HL-60 (cell line): ENCODE results near the gene GDF7.

ENCODE experiments used
- DNase-seq, 2 experiments: peaks; one replicate each; pipeline ENCODE4 v3.0.0-alpha.2; 2010 to 2020; ENCODE audit warnings: low read depth in 1 of 2, low spot score in 1 of 2
- H3K27ac ChIP-seq: fragments of 250-450 bp; sonication (Bioruptor Pico); replicated peaks from 2 replicates; pipeline ENCODE4 v1.5.1; 2020; ENCODE audit warnings: mild to moderate bottlenecking, moderate library complexity
- H3K27me3 ChIP-seq: fragments of 250-450 bp; sonication (Bioruptor Pico); 2 replicates; pipeline ENCODE4 v1.5.1; 2021; ENCODE audit warnings: mild to moderate bottlenecking, moderate library complexity; ENCODE audit not compliant: insufficient read depth, poor library complexity, severe bottlenecking
- H3K4me3 ChIP-seq: replicated peaks from 2 replicates; pipeline ENCODE4 v1.5.1; 2011; ENCODE audit warnings: mild to moderate bottlenecking, control low read depth, low read length; ENCODE audit not compliant: insufficient read depth
- GABPA ChIP-seq: IDR thresholded peaks from 2 replicates; pipeline ENCODE4 v1.6.1; 2012; ENCODE audit warnings: low read depth
- POLR2AphosphoS5 ChIP-seq: IDR thresholded peaks from 2 replicates; pipeline ENCODE4 v1.6.1; 2012; ENCODE audit warnings: low read depth
- SPI1 ChIP-seq: IDR thresholded peaks from 2 replicates; pipeline ENCODE4 v1.6.1; 2012; ENCODE audit warnings: low read depth, mild to moderate bottlenecking, borderline replicate concordance
- TF ChIP-seq, protein P1 (sequence below): IDR thresholded peaks from 2 replicates; pipeline ENCODE4 v1.6.1; 2012; ENCODE audit warnings: low read depth; ENCODE audit not compliant: insufficient replicate concordance
- TF ChIP-seq, protein P2 (sequence below): IDR thresholded peaks from one replicate; pipeline ENCODE4 v1.5.1; 2011; ENCODE audit warnings: low read length, control low read depth, inconsistent platforms; ENCODE audit not compliant: insufficient read depth

GDF7 gene

DNA sequence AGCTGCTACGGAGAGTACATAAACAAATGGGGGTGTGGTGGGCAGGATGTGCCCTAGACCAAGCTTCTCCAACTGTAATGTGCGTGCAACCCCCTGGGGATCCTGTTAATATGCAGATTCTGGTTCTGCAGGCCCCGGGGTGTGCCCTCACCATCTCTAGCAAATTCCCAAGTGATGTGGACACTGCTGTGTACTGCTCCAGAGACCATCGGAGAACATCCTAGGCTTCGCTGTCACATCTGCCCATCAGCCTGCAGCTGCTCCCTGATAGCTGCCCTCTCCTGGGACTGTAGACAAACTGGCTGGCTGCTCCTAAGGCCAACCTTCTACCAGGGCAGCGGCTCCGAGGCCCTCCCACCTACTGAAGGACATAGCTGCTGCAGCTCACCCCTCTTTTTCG, 19.2 kb upstream of the GDF7 start:
- Histone ChIP-seq H3K27me3 (no peaks in the 10 kb centered on the region), H3K4me3 (no peak overlapping the region), H3K27ac (no peak overlapping the region)
- DNase-seq, result no peak
- TF ChIP-seq GABPA (no peak), POLR2AphosphoS5 (no peak), SPI1 (no peak)
- TF ChIP-seq, protein P1, sequence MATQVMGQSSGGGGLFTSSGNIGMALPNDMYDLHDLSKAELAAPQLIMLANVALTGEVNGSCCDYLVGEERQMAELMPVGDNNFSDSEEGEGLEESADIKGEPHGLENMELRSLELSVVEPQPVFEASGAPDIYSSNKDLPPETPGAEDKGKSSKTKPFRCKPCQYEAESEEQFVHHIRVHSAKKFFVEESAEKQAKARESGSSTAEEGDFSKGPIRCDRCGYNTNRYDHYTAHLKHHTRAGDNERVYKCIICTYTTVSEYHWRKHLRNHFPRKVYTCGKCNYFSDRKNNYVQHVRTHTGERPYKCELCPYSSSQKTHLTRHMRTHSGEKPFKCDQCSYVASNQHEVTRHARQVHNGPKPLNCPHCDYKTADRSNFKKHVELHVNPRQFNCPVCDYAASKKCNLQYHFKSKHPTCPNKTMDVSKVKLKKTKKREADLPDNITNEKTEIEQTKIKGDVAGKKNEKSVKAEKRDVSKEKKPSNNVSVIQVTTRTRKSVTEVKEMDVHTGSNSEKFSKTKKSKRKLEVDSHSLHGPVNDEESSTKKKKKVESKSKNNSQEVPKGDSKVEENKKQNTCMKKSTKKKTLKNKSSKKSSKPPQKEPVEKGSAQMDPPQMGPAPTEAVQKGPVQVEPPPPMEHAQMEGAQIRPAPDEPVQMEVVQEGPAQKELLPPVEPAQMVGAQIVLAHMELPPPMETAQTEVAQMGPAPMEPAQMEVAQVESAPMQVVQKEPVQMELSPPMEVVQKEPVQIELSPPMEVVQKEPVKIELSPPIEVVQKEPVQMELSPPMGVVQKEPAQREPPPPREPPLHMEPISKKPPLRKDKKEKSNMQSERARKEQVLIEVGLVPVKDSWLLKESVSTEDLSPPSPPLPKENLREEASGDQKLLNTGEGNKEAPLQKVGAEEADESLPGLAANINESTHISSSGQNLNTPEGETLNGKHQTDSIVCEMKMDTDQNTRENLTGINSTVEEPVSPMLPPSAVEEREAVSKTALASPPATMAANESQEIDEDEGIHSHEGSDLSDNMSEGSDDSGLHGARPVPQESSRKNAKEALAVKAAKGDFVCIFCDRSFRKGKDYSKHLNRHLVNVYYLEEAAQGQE, result no peak
- TF ChIP-seq, protein P2, sequence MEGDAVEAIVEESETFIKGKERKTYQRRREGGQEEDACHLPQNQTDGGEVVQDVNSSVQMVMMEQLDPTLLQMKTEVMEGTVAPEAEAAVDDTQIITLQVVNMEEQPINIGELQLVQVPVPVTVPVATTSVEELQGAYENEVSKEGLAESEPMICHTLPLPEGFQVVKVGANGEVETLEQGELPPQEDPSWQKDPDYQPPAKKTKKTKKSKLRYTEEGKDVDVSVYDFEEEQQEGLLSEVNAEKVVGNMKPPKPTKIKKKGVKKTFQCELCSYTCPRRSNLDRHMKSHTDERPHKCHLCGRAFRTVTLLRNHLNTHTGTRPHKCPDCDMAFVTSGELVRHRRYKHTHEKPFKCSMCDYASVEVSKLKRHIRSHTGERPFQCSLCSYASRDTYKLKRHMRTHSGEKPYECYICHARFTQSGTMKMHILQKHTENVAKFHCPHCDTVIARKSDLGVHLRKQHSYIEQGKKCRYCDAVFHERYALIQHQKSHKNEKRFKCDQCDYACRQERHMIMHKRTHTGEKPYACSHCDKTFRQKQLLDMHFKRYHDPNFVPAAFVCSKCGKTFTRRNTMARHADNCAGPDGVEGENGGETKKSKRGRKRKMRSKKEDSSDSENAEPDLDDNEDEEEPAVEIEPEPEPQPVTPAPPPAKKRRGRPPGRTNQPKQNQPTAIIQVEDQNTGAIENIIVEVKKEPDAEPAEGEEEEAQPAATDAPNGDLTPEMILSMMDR, result no peak

DNA sequence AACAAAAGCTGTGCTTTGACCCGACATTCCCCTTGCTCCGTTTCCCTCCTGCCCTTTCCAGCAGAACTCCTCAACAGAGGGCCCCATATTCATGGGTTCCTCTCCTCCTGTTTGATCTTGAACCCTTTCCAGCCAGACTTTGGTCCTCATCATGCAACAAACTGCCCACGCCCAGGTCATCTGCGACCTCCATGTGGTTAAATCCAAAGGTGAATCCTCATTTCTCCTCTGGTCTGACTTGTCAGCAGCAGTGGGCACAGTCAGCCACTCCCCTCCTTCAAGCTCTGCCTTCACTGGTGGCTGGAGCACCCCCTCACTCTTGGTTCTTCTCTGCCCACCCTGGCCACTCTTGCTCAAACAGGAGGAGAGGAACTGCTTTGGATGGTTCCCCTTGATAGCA, 18.7 kb upstream of the GDF7 start:
- TF ChIP-seq, protein P1, result no peak
- no peak for TF ChIP-seq SPI1
- TF ChIP-seq, protein P2, result no peak
- TF ChIP-seq GABPA, result no peak
- TF ChIP-seq POLR2AphosphoS5, result no peak
- no peak overlapping the region for H3K27ac ChIP-seq
- no peak for DNase-seq
- no peak overlapping the region for H3K4me3 ChIP-seq
- no peaks in the 10 kb centered on the region for H3K27me3 ChIP-seq

DNA sequence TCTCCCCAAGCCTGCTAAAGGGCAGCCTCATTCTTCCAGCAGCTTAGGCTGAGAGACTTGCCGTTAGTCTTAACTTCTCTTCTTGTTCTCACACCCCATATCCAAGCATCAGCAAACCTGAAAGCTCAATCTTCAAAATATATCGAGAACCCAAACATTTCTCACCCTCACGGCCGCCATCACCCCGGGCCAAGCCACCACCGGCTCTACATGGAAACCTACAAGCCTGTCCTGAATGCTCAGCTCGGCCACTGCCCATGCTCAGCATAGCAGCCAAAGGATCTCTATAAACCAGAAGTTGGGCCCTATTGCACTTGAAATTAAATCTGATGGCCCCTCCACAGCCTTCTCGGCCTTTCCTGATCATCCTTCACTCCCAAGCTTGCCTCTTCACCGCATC, 18.1 kb upstream of the GDF7 start:
- Histone ChIP-seq H3K27ac (no peak overlapping the region), H3K27me3 (no peaks in the 10 kb centered on the region), H3K4me3 (no peak overlapping the region)

More for the DNA sequence above, 18.1 kb upstream of the GDF7 start:
- DNase-seq, result no peak
- no peak for TF ChIP-seq GABPA
- TF ChIP-seq, protein P1, result no peak
- TF ChIP-seq, protein P2, result no peak
- TF ChIP-seq SPI1, result no peak
- TF ChIP-seq POLR2AphosphoS5, result no peak
